Measurements from ENCODE around the gene ANKRA2.
A peak's percentile ranks its signal among the peaks of the same experiment; 100 is the strongest.

Gene ANKRA2, protein sequence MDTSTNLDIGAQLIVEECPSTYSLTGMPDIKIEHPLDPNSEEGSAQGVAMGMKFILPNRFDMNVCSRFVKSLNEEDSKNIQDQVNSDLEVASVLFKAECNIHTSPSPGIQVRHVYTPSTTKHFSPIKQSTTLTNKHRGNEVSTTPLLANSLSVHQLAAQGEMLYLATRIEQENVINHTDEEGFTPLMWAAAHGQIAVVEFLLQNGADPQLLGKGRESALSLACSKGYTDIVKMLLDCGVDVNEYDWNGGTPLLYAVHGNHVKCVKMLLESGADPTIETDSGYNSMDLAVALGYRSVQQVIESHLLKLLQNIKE

DNA sequence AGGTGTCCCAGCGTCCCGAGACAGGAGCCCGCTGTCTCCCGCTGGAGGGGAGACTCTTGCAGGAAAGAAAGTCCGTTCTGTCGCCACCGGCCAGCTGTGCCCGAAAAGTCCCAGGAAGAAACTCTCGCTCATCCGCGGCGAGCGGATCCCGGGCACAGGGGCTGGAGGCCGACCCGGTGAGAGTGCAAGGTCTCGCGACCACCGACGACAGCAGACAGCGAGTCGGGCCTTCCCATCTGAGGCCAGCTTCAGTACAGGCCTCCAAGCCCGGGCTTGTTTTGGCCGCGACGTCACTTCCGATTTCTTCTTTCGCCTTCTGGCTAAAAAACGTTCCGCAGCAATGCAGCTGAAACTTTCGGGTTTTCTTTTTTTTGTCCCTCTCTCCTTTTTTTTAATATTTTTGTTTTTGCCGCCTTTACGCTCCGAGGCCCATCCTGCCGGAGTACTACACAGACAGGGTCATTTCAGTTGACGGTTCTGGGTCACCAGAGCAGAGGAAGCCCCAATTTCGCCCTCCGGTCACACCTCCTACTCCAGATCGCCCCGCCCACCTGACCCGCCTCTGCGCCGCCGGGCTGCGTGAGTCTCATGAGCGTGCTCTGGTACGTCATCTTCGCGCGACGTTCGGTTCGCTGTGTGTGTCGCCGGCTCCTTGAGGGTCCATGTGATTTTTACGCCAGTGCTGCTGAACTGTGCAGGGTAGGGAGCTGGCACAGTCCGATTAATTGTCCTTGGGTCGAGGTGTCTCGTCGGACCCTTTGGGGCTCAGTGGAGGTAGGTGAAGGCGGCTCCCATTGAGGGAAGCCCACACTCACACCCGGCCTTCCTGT lies at the start of gene ANKRA2, which contains the start of gene UTP15:
ANKRA2 (minus strand) TSS at position 501 of the 830 bp plus-strand sequence. CDS start 2,758 bp downstream, outside the sequence.
UTP15 (plus strand) TSS at position 605 of the 830 bp plus-strand sequence. CDS start 1,602 bp downstream, outside the sequence.
- Histone ChIP-seq H3K36me3 (ENCODE audit: control insufficient read depth, insufficient read depth, low read length) (peaks cover 30% of the 10 kb centered on the region), H3K27me3 (ENCODE audit: control insufficient read depth, insufficient read depth, low read length) (no peaks in the 10 kb centered on the region), H3K4me1 (ENCODE audit: control insufficient read depth, insufficient read depth, low read length) (peaks cover 7% of the 10 kb centered on the region; the same call in 1 of the 2 replicates), H3K4me3 (ENCODE audit: low read depth, low read length) (peak within 1 kb of the TSS; percentile 90), H3K9ac (ENCODE audit: low read length) (peak within 1 kb of the TSS; percentile 83), H3K27ac (ENCODE audit: low read depth, low read length) (peak within 1 kb of the TSS; percentile 41; the same call in 1 of the 2 replicates), H3K9me3 (ENCODE audit: control insufficient read depth, insufficient read depth, low read depth, low read length) (no peaks in the 10 kb centered on the region)

DNA sequence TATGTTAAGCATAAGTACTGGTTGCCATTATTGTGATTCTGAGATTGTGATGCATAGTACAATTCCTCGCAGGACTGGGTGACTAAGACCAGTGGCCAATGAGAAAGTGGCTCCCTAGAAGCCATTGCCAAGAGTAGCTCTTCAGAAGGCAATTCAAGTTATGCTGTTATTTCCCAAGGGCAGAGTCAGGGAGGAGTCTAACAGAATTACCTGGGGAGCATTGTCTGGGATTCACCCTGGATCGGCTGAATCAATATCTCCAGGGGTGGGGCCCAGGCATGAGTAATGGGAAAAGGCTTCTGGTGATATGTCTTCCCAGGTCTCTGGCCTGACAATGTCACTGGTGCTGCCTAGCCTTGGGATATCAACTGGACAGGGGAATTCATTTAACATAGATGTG lies 49.6 kb upstream of the ANKRA2 start:
- H3K9ac ChIP-seq (ENCODE audit: low read length): no peak overlapping the region
- H3K9me3 ChIP-seq (ENCODE audit: control insufficient read depth, insufficient read depth, low read depth, low read length): 0 out of 2 replicates have a peak, but pooled peaks cover 4% of the 10 kb centered on the region
- H3K27me3 ChIP-seq (ENCODE audit: control insufficient read depth, insufficient read depth, low read length): no peaks in the 10 kb centered on the region
- no peaks in the 10 kb centered on the region for H3K36me3 ChIP-seq (ENCODE audit: control insufficient read depth, insufficient read depth, low read length)
- no peak overlapping the region for H3K27ac ChIP-seq (ENCODE audit: low read depth, low read length)
- H3K4me3 ChIP-seq (ENCODE audit: low read depth, low read length): no peak overlapping the region
- no peaks in the 10 kb centered on the region for H3K4me1 ChIP-seq (ENCODE audit: control insufficient read depth, insufficient read depth, low read length)

DNA sequence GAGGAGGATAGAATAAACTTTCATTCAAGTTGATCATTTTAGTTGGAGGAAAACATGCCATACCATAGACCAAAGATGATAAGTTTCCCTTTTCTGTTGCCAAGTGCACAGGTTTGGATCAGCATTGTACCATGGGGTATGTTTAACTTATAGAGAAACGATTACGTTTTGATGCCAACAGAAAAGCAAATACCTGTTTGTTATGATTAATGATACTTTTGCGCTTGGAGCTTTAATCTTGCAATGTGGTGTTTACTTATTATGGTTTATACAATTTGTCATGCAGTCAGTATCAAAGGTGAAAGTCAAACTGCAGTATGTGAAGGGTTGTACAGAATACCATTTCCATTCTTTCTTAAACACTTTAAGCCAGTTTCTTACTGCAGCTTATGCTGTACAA lies 47.4 kb upstream of the ANKRA2 start:
- no peaks in the 10 kb centered on the region for H3K27me3 ChIP-seq (ENCODE audit: control insufficient read depth, insufficient read depth, low read length)
- 0 out of 2 replicates have a peak, but pooled peaks cover 4% of the 10 kb centered on the region for H3K9me3 ChIP-seq (ENCODE audit: control insufficient read depth, insufficient read depth, low read depth, low read length)
- H3K4me1 ChIP-seq (ENCODE audit: control insufficient read depth, insufficient read depth, low read length): no peaks in the 10 kb centered on the region
- no peak overlapping the region for H3K4me3 ChIP-seq (ENCODE audit: low read depth, low read length)
- no peak overlapping the region for H3K9ac ChIP-seq (ENCODE audit: low read length)
- no peak overlapping the region for H3K27ac ChIP-seq (ENCODE audit: low read depth, low read length)
- H3K36me3 ChIP-seq (ENCODE audit: control insufficient read depth, insufficient read depth, low read length): no peaks in the 10 kb centered on the region

DNA sequence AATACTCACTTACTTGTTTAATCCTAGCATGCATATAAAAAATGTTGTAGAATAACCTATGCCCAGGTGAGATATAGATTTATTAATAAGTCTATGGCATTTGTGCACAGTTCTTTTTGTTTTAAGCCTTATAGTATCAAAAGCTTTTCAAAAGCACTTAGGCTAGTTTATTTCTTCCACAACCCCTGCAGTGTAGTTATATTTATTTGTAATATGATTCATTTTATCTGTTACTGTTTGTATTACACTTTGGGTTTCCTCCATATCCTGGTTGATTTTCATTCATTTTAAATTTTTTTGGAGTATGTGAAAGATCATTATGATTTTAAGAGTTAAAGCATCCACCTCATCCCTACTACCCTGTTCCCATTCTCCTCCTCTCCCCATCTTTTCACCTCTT lies 41.8 kb upstream of the ANKRA2 start:
- H3K9ac ChIP-seq (ENCODE audit: low read length): no peak overlapping the region
- no peak overlapping the region for H3K27ac ChIP-seq (ENCODE audit: low read depth, low read length)
- no peaks in the 10 kb centered on the region for H3K36me3 ChIP-seq (ENCODE audit: control insufficient read depth, insufficient read depth, low read length)
- H3K27me3 ChIP-seq (ENCODE audit: control insufficient read depth, insufficient read depth, low read length): no peaks in the 10 kb centered on the region
- 0 out of 2 replicates have a peak, but pooled peaks cover 4% of the 10 kb centered on the region for H3K9me3 ChIP-seq (ENCODE audit: control insufficient read depth, insufficient read depth, low read depth, low read length)
- no peak overlapping the region for H3K4me3 ChIP-seq (ENCODE audit: low read depth, low read length)
- no peaks in the 10 kb centered on the region for H3K4me1 ChIP-seq (ENCODE audit: control insufficient read depth, insufficient read depth, low read length)

DNA sequence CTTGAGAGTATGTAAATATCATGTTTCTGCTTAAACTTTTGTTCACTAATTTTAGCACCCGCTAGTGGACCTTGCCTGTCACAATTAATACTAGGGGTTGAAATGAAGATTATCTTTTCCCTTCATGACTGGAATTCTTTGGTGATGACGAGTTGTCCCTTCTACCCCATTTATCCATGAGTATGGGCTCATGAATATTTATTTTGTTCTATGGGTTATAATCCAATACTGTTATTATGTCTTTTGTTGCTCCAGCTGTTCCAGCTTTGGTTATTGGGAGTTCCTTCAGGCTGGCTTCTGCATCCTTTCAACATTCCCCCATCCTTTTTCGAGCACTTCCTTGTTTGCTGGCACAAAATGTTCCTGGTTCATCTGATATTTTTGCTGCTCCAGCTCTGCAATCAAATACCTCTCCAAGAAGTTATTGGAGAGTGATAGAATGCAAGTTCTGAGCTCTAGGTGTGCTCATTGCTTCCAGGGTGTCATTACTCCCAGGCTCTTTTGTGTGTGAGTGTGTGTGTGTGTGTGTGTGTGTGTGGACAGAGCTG lies 40.8 kb upstream of the ANKRA2 start:
- no peak overlapping the region for H3K27ac ChIP-seq (ENCODE audit: low read depth, low read length)
- no peaks in the 10 kb centered on the region for H3K4me1 ChIP-seq (ENCODE audit: control insufficient read depth, insufficient read depth, low read length)
- H3K9me3 ChIP-seq (ENCODE audit: control insufficient read depth, insufficient read depth, low read depth, low read length): 0 out of 2 replicates have a peak, but pooled peaks cover 10% of the 10 kb centered on the region
- H3K9ac ChIP-seq (ENCODE audit: low read length): no peak overlapping the region
- H3K4me3 ChIP-seq (ENCODE audit: low read depth, low read length): no peak overlapping the region
- no peaks in the 10 kb centered on the region for H3K36me3 ChIP-seq (ENCODE audit: control insufficient read depth, insufficient read depth, low read length)
- no peaks in the 10 kb centered on the region for H3K27me3 ChIP-seq (ENCODE audit: control insufficient read depth, insufficient read depth, low read length)

DNA sequence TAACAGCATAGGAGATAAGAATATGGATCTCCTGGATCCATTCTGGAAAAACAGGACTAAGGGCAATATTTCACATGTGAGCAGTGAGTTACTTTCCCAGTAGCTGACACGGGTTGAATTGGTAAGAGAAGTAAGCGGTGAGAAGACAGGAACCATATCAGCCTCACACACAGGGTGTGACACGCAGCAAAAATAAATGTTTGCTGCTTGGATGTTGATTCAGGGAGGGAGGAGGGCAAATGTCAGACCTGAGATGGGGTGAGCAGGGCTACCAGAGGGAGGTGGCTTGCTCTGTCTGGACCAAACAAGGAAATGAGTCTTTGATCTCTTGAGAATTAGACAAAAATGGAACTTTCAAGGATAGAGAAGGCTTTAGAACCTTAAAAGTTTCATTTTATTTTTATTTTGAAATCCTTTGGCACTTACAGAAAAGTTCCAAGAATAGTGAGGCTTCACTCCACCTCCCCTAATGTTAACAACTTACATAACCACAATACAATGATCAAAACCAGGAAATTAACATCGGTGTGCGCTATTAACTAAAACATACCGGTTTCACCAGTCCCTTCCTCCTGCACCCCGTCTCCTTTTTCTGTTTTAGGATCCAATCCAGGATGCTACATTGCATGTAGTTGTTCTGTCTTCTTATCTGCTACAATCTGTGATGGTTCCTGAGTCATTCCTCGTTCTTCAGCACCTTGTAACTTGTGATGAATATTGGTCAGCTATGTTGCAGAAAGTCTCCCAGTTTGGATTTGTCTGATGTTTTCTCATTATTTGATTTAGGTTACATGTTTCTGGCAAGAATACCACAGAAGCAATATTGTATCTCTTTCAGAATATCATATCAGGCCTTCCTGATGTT lies 40.0 kb upstream of the ANKRA2 start:
- H3K36me3 ChIP-seq (ENCODE audit: control insufficient read depth, insufficient read depth, low read length): no peaks in the 10 kb centered on the region
- no peak overlapping the region for H3K27ac ChIP-seq (ENCODE audit: low read depth, low read length)
- no peak overlapping the region for H3K9ac ChIP-seq (ENCODE audit: low read length)
- no peaks in the 10 kb centered on the region for H3K27me3 ChIP-seq (ENCODE audit: control insufficient read depth, insufficient read depth, low read length)
- 0 out of 2 replicates have a peak, but pooled peaks cover 9% of the 10 kb centered on the region for H3K9me3 ChIP-seq (ENCODE audit: control insufficient read depth, insufficient read depth, low read depth, low read length)
- H3K4me1 ChIP-seq (ENCODE audit: control insufficient read depth, insufficient read depth, low read length): no peaks in the 10 kb centered on the region
- no peak overlapping the region for H3K4me3 ChIP-seq (ENCODE audit: low read depth, low read length)

DNA sequence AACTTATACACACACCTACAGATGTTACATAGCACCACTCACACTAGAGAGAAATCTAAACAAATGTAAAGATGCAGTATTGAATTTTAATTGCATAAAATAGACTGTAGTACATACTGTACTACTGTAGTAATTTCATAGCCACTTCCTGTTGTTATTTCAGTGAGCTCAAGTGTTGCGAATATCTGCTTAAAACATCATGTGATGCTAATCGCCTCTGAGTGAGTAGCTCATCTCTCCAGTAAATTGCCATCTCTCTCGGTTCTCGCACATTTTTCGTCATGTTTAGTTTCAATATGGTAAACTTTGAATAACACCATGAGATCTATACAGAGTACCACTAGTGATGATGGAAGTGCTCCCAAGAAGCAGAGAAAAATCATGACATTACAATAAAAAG lies 38.6 kb upstream of the ANKRA2 start:
- H3K36me3 ChIP-seq (ENCODE audit: control insufficient read depth, insufficient read depth, low read length): no peaks in the 10 kb centered on the region
- no peak overlapping the region for H3K4me3 ChIP-seq (ENCODE audit: low read depth, low read length)
- H3K27me3 ChIP-seq (ENCODE audit: control insufficient read depth, insufficient read depth, low read length): no peaks in the 10 kb centered on the region
- no peak overlapping the region for H3K9ac ChIP-seq (ENCODE audit: low read length)
- no peaks in the 10 kb centered on the region for H3K4me1 ChIP-seq (ENCODE audit: control insufficient read depth, insufficient read depth, low read length)
- H3K9me3 ChIP-seq (ENCODE audit: control insufficient read depth, insufficient read depth, low read depth, low read length): 0 out of 2 replicates have a peak, but pooled peaks cover 6% of the 10 kb centered on the region
- H3K27ac ChIP-seq (ENCODE audit: low read depth, low read length): no peak overlapping the region

DNA sequence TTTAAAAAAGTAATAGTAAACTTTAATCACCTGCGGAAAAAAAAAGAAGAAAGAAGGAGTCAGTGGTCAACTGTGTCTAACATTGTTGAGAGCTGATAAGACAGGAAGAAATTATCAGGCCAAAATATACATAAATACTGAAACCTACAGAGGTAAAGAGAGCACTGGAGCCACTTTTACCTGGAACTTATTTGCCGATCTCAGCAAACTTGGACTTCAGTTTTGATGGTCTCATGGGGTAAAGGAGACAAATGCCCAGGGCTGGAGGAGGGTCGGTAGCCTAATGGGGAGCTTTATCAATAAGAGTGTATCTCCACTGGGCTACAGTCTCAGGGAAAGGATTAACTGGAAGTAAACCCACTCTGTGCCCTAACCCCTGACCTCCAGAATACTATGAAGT lies 33.9 kb upstream of the ANKRA2 start:
- Histone ChIP-seq H3K27ac (ENCODE audit: low read depth, low read length) (no peak overlapping the region), H3K9me3 (ENCODE audit: control insufficient read depth, insufficient read depth, low read depth, low read length) (0 out of 2 replicates have a peak, but pooled peaks cover 6% of the 10 kb centered on the region), H3K36me3 (ENCODE audit: control insufficient read depth, insufficient read depth, low read length) (no peaks in the 10 kb centered on the region), H3K27me3 (ENCODE audit: control insufficient read depth, insufficient read depth, low read length) (no peaks in the 10 kb centered on the region), H3K4me3 (ENCODE audit: low read depth, low read length) (no peak overlapping the region), H3K9ac (ENCODE audit: low read length) (no peak overlapping the region), H3K4me1 (ENCODE audit: control insufficient read depth, insufficient read depth, low read length) (no peaks in the 10 kb centered on the region)

DNA sequence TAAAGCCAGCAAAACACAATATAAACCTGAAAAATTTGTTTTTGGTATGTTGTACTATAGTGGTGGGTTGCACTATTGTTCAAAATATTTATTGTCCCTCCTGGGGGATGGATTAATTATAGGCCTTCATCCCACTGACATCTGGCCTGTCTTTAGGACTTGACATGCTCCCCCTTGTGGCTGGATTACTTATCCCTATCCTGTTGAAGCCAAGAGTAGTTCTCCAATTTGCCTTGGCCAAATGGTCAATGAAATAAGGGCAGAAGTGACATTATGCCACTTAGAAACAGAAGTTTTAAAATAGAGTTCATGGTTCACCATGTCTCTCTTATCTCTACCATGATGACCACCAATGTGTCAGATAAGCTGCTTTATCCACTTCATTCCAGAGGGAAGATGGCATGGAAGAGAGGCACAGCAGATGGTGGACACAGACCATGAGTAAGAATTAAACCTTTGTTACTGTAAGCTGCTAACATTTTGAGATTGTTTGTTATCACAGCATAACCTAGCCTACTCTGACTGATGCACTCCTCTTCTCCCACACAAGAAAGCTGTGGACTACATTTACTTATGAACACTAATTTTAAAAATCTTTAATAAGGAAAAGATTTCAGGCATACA lies 31.4 kb upstream of the ANKRA2 start:
- H3K27ac ChIP-seq (ENCODE audit: low read depth, low read length): no peak overlapping the region
- H3K4me1 ChIP-seq (ENCODE audit: control insufficient read depth, insufficient read depth, low read length): no peaks in the 10 kb centered on the region
- H3K36me3 ChIP-seq (ENCODE audit: control insufficient read depth, insufficient read depth, low read length): no peaks in the 10 kb centered on the region
- H3K27me3 ChIP-seq (ENCODE audit: control insufficient read depth, insufficient read depth, low read length): no peaks in the 10 kb centered on the region
- no peak overlapping the region for H3K4me3 ChIP-seq (ENCODE audit: low read depth, low read length)
- H3K9me3 ChIP-seq (ENCODE audit: control insufficient read depth, insufficient read depth, low read depth, low read length): 0 out of 2 replicates have a peak, but pooled peaks cover 5% of the 10 kb centered on the region
- H3K9ac ChIP-seq (ENCODE audit: low read length): no peak overlapping the region

DNA sequence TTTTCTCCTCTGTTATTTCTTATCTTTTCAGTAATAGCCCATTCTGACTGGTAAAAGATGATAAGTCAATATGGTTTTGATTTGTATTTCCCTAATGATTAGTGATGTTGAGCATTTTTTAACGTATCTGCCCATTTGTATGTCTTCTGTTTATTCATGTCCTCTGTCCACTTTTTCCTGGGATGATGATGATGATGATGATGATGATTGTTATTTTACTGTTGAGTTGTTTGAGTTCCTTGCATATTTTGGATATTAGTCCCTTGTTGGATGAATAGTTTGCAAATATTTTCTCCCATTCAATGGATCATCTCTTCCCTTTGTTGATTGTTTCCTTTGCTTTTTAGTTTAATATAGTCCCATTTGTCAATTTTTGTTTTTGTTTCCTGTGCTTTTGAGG lies 27.1 kb upstream of the ANKRA2 start:
- Histone ChIP-seq H3K4me1 (ENCODE audit: control insufficient read depth, insufficient read depth, low read length) (no peaks in the 10 kb centered on the region), H3K9me3 (ENCODE audit: control insufficient read depth, insufficient read depth, low read depth, low read length) (no peaks in the 10 kb centered on the region), H3K9ac (ENCODE audit: low read length) (no peak overlapping the region), H3K27me3 (ENCODE audit: control insufficient read depth, insufficient read depth, low read length) (no peaks in the 10 kb centered on the region), H3K36me3 (ENCODE audit: control insufficient read depth, insufficient read depth, low read length) (no peaks in the 10 kb centered on the region), H3K27ac (ENCODE audit: low read depth, low read length) (no peak overlapping the region), H3K4me3 (ENCODE audit: low read depth, low read length) (no peak overlapping the region)
